GM19023 (cell line): ENCODE measurements around the gene KAT6B.

ENCODE experiments used
- ATAC-seq: cut with Tn5 transposase; IDR thresholded peaks from one replicate; pipeline ENCODE4 v1.9.1; 2021; ENCODE audit warnings: mild to moderate bottlenecking, moderate library complexity; ENCODE audit not compliant: unreplicated experiment

KAT6B gene

DNA sequence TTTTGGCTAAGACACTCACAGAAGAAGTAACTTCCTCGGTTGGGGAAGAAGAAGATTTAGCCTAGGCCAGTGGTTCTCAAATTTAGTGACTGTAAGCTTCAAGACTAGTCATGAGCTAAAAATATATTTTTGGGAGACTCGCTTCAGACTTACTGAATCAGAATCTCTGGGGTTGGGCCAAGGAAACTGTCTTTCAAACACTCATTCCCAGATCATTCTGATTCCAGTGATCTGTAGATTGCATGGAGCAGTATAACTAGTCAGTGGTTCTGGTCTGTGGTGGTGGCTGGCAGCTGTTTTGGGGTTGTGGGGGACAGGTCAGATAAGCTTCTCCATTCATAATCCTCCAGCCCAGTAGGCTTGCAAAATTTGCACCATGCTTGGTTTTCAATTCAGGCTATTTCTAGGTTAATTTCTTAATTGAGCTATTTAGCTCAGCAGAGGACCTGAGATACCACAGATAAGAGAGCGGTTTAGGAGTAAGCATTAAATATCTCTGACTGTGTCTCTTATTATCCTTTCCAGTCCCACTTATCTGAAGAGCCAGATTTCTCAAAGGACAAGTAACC is 3.8 kb upstream of the KAT6B start:
- ATAC-seq = no peak

DNA sequence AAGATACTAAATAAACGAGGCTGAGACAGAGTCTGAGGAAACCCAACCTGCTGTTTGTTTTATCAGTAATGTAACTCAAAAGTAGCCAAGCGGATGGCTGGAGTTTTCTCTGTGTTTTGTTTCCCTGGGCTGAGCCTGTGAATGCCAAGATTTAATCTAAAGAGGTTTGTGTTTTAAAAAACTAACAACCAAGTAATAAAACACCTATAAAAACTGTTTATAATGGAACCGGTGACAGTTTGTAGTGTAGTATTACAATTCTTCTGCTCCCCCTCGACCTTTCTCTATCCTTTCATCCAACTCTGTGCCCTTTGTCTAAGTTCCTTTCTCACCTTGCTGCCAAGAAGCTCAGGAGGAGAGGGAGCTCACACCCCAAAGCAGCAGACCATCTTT is 2.6 kb upstream of the KAT6B start:
- no peak for ATAC-seq

GRCh38 chr10:74824184-74824899 is 2.1 kb upstream of the KAT6B start:
- ATAC-seq = no peak

GRCh38 chr10:74824900-74825370 is 1.5 kb upstream of the KAT6B start:
- ATAC-seq = no peak

GRCh38 chr10:74825371-74826141 is 844 bp upstream of the KAT6B start:
- ATAC-seq = peak; percentile 0

GRCh38 chr10:74827045-74827441 is 643 bp downstream of the KAT6B start:
- ATAC-seq = no peak

GRCh38 chr10:74827694-74828093 is 1.3 kb downstream of the KAT6B start:
- no peak for ATAC-seq

DNA sequence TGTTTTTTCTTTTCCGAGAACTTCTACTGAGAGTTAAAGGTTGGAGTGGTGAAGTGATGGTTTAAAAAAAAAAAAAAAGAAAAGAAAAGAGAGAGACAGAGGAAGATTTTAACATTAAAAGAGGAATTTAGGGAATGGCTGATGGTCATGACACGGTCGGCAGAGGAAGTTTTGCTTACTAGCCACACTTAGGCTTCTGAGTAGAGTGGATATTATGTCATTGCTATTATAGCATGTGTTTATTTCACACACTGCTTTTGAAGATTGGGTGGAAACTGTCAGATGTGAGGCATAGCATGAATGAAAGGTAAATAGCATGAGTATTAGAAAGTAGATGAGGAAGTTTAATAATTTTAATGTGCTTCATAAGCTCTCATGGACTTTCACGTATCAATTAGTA is 2.5 kb downstream of the KAT6B start:
- no peak for ATAC-seq

- ATAC-seq = no peak
Measured at GRCh38 chr10:74831518-74832120, 5.2 kb downstream of the KAT6B start.

- no peak for ATAC-seq
Measured at GRCh38 chr10:74835963-74836362, 9.6 kb downstream of the KAT6B start.

DNA sequence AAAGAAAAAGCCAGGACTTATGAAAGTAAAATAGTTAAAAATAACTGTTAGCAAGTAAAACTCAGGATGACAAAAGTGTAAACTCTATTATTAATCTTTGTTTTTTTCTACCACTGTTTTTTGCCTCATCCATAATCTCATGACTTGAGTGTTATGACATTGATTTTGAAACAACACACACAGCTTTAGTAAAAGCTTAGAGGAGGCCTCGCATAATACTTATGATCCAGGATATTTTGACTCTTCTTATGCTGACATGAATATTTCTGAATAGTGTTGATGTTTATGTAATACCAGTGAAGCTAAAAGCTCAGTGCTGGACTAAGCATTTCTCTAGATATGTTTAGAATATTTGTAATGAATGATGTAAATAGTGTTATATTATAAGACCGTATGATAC is 10.5 kb downstream of the KAT6B start:
- ATAC-seq = no peak

- ATAC-seq = no peak
Measured at GRCh38 chr10:74837743-74838142, 11.3 kb downstream of the KAT6B start.

GRCh38 chr10:74839708-74840107 is 13.3 kb downstream of the KAT6B start:
- no peak for ATAC-seq

DNA sequence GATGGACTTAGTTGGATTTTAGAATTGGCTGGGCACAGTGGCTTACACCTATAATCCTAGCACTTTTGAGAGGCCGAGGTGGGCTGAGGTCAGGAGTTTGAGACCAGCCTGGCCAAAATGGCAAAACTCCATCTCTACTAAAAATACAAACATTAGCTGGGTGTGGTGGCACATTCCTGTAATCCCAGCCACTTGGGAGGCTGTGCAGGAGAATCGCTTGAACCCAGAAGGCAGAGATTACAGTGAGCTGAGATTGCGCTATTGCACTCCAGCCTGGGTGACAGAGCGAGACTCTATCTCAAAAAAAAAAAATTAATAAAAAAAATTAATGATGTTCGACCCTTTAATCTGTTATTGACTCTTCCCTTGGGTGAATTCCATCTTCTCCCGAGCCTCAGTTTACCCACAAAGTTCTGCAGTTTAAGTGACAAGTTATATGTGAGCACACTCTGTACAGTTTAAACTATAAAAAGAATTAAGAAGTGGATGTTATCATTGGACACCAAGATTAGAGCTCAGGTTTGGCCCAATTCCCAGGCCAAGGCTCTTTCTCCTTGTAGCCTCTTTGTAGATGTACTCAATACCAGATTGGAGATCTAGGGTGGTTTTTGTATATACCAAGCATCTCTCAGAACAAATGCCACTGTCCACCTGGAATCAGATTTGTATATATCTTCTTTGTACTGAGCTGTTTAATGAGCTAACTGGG is 15.0 kb downstream of the KAT6B start:
- ATAC-seq = no peak

DNA sequence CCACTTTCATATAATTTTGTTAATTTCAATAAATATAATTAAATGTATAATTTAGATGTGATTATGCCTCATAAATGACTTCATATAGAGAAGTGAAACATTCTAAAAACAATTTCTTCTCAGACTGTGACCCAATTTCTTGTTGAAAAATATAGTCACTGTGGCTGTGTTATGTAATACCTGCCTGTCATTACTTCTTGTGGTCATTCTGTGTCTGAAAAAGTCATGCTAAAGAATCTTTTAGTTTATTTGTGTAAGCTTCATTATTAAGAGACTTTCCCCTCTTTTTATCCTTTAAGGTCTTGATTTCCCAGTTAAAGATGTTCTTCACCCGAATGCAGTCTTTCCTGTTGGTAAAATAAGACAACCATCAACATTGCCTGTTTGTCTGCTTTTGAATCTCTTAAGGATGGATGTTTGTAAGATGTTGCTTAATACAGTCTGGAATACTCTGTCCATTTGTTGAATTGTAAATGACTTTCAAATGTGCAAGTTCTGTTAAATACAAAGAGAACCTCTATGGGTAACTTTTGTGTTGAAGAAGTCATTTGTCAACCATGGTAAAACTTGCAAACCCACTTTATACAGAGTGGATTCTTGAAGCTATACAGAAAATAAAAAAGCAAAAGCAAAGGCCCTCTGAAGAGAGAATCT is 16.0 kb downstream of the KAT6B start:
- no peak for ATAC-seq

DNA sequence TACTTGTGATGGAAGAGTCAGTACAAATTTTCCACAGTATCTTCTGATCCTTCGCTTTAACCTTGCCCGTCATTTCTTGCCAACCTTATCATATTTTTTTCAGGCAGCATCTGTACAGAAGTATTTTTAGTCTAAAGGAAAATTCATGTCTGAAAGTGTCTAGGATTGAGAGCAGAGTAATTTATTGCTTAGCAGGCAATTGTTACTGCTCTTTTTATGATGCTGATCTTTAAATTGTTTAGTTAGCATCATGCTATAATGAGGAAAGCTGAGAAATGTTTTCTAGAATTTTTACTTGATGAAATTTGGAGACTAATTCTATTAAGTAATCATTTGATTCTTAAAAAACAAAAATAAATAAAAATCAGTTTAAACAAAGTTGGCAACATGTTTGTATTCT is 20.6 kb downstream of the KAT6B start:
- ATAC-seq = no peak

DNA sequence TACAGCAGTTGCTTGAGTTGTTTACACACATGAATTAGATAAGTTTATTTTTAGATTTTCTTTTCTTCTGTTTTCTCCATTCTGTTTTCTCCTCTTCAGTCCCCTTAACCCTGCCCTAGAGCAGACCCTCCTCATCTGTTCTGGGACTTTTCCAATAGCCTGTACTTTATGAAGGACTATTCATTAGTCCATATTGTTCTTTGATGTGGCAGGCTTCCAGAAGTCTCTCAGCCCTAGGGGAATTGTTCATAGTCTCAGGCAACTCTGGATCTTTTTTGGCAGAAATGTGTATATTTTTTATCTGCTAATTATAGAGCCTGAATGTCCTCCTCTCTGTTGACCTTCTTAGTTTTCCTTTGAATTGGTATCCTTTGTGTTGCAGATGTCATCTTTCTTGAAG is 25.4 kb downstream of the KAT6B start:
- ATAC-seq = no peak

DNA sequence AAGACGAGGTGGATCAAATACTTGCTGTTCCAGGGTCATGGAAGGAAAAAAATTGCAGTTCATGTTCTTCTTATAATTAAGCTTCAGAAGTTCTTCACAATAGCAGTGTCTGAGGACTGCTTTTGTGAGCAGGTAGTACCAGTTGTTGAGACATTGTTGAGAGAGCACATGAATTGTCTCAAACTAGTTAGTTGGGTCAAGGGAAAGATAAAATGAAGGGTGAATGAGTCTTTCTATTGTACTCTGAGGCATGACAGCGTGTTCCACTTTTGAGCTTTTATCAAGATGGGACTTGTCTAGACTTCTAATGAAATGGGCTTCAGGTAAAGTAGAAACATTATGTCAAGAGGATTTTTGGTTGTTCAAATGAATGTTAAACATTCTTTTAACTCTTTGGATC is 26.0 kb downstream of the KAT6B start:
- ATAC-seq = no peak

- ATAC-seq = no peak
Measured at GRCh38 chr10:74854610-74855009, 28.2 kb downstream of the KAT6B start.

DNA sequence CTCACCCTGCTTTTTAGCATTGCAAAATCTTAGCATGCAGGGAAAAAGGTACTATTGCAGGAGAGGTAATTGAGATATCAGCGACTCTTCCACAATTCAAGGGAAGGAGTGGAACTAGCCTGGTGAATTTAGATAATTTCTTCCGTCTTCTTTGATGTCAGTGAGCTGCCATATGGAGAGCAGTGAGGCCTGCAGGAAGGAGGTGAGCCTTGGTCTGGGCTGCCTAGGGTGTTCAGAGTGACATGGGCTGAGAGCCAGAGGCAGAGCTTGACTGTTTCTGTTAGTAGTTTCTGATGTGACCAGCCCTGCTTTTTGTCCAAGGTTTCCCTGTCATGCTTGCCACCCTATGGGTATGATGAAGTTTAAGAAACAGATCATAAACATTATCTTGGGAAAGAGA is 28.6 kb downstream of the KAT6B start:
- no peak for ATAC-seq

- ATAC-seq = no peak
Measured at GRCh38 chr10:74855439-74855838, 29.0 kb downstream of the KAT6B start.
